CD14-positive monocyte (primary cell): ENCODE measurements around the gene KCNJ6. TPM values are rescaled to one million over a fixed set of nuclear protein-coding genes. Genes with fewer than 3 reads are reported as not detected.

Experiments used
- DNase-seq, 3 donors: peaks; one replicate each; pipeline ENCODE4 v3.0.0-alpha.2; 2011 to 2022
- H2AFZ ChIP-seq: 2 replicates; pipeline ENCODE4 v1.6.0; 2012; ENCODE audit warnings: mild to moderate bottlenecking, low read depth, low read length, inconsistent platforms; ENCODE audit not compliant: insufficient read depth, poor library complexity, severe bottlenecking
- H3K27ac ChIP-seq, 2 donors: 1 replicate in 1 of 2; 2 replicates in 1 of 2; pipeline ENCODE4 v1.5.1; 2012 to 2013; ENCODE audit warnings: low read length in 2 of 2, control low read depth in 1 of 2, inconsistent platforms in 1 of 2, low read depth in 1 of 2, mild to moderate bottlenecking in 1 of 2
- H3K27me3 ChIP-seq, 2 donors: one replicate each; pipeline versions ENCODE4 v1.6.0 to v1.6.1; 2011 to 2013; ENCODE audit warnings: low read length in 2 of 2; ENCODE audit not compliant: control insufficient read depth in 2 of 2, insufficient read depth in 2 of 2
- H3K36me3 ChIP-seq, 2 donors: replicated peaks in 1 of 2; 1 replicate in 1 of 2; 2 replicates in 1 of 2; pipeline versions ENCODE4 v1.5.1 to v1.6.1; 2012 to 2013; ENCODE audit warnings: low read length in 2 of 2, control low read depth in 1 of 2, inconsistent platforms in 1 of 2, mild to moderate bottlenecking in 1 of 2; ENCODE audit not compliant: insufficient read depth in 2 of 2, control insufficient read depth in 1 of 2
- H3K4me1 ChIP-seq, 2 donors: 1 replicate in 1 of 2; 2 replicates in 1 of 2; pipeline versions ENCODE4 v1.5.1 to v1.6.1; 2012 to 2013; ENCODE audit warnings: low read length in 2 of 2, control low read depth in 1 of 2, inconsistent platforms in 1 of 2, mild to moderate bottlenecking in 1 of 2, moderate library complexity in 1 of 2; ENCODE audit not compliant: insufficient read depth in 2 of 2, control insufficient read depth in 1 of 2
- H3K4me2 ChIP-seq: replicated peaks from 2 replicates; pipeline ENCODE3; 2012; ENCODE audit warnings: low read length, moderate library complexity, mild to moderate bottlenecking; ENCODE audit not compliant: poor library complexity, severe bottlenecking; ENCODE audit errors: extremely low read depth
- H3K4me3 ChIP-seq, 3 experiments: fragments of 200-600 bp in 1 of 3; sonication (generic) in 1 of 3; replicated peaks in 1 of 3; 1 replicate in 2 of 3; 2 replicates in 1 of 3; pipeline ENCODE4 v1.5.1; 2011 to 2013; ENCODE audit warnings: low read length in 3 of 3, mild to moderate bottlenecking in 3 of 3, control low read depth in 2 of 3, low read depth in 2 of 3, inconsistent platforms in 1 of 3, moderate library complexity in 1 of 3
- H3K79me2 ChIP-seq: 2 replicates; pipeline ENCODE4 v1.6.0; 2012; ENCODE audit warnings: mild to moderate bottlenecking, control low read depth, inconsistent platforms, low read length, moderate library complexity; ENCODE audit not compliant: insufficient read depth
- H3K9ac ChIP-seq: 2 replicates; pipeline ENCODE4 v1.6.0; 2017; ENCODE audit warnings: low read length, mild to moderate bottlenecking; ENCODE audit not compliant: insufficient read depth, poor library complexity, severe bottlenecking
- H3K9me3 ChIP-seq, 2 donors: replicated peaks in 1 of 2; 1 replicate in 1 of 2; 2 replicates in 1 of 2; pipeline versions ENCODE4 v1.5.1 to v1.6.1; 2012 to 2013; ENCODE audit warnings: low read length in 2 of 2, control low read depth in 1 of 2; ENCODE audit not compliant: control insufficient read depth in 1 of 2, insufficient read depth in 1 of 2
- H4K20me1 ChIP-seq: 2 replicates; pipeline ENCODE4 v1.6.0; 2012; ENCODE audit warnings: mild to moderate bottlenecking, low read length, control low read depth, moderate library complexity; ENCODE audit not compliant: insufficient read depth
- H3K27ac Mint-ChIP-seq, 7 donors: one replicate each; pipeline ENCODE4 v1.8.0; 2020; ENCODE audit warnings: mild to moderate bottlenecking in 7 of 7, mixed read lengths in 7 of 7, moderate library complexity in 6 of 7, inconsistent platforms in 2 of 7
- H3K27me3 Mint-ChIP-seq, 3 donors: one replicate each; pipeline ENCODE4 v1.8.0; 2021 to 2022; ENCODE audit warnings: low read depth in 3 of 3, mild to moderate bottlenecking in 3 of 3, mixed read lengths in 3 of 3, moderate library complexity in 3 of 3, inconsistent platforms in 1 of 3
- H3K36me3 Mint-ChIP-seq, 2 donors: one replicate each; pipeline ENCODE4 v1.8.0; 2020; ENCODE audit warnings: mixed read lengths in 2 of 2, inconsistent platforms in 1 of 2, mild to moderate bottlenecking in 1 of 2
- H3K4me1 Mint-ChIP-seq: one replicate; pipeline ENCODE4 v1.8.0; 2020; ENCODE audit warnings: mild to moderate bottlenecking, mixed read lengths
- H3K4me3 Mint-ChIP-seq, 2 donors: one replicate each; pipeline ENCODE4 v1.8.0; 2020; ENCODE audit warnings: mild to moderate bottlenecking in 2 of 2, mixed read lengths in 2 of 2, moderate library complexity in 1 of 2
- H3K9me3 Mint-ChIP-seq, 7 donors: one replicate each; pipeline ENCODE4 v1.8.0; 2020 to 2022; ENCODE audit warnings: mixed read lengths in 7 of 7, mild to moderate bottlenecking in 6 of 7, moderate library complexity in 6 of 7, inconsistent platforms in 2 of 7
- WGBS: methylation state at CpG from one replicate; pipeline ENCODE4 v1.1.5; 2013; ENCODE audit warnings: missing lambda C conversion rate; ENCODE audit not compliant: insufficient coverage; 5-methylcytosine and 5-hydroxymethylcytosine counted together
- intact Hi-C, 2 donors: fragments of 100-400 bp; cut with micrococcal nuclease; formaldehyde crosslinking; loops; one replicate each; pipeline versions ENCODE4 v1.15.0 to v1.15.1; 2023
- polyA plus RNA-seq, 3 donors: library from polyadenylated mRNA; depleted of rRNA in 1 of 3; unstranded in 2 of 3; stranded (reverse) in 1 of 3; fragments of 300-500 nt in 2 of 3; fragments of >200 nt in 1 of 3; fragmentation: Illumina TruSeq in 2 of 3; gene quantifications; 1 replicate in 2 of 3; 2 replicates in 1 of 3; pipeline ENCODE4 v1.2.3, GENCODE V29; 2012 to 2021
- TF ChIP-seq, protein P1 (sequence below): fragments of 200-600 bp; IDR thresholded peaks from one replicate; pipeline ENCODE4 v1.8.0; 2022; ENCODE audit warnings: antibody characterized with exemption, mild to moderate bottlenecking

Gene KCNJ6
- polyA plus RNA-seq, 3 donors = not detected

DNA sequence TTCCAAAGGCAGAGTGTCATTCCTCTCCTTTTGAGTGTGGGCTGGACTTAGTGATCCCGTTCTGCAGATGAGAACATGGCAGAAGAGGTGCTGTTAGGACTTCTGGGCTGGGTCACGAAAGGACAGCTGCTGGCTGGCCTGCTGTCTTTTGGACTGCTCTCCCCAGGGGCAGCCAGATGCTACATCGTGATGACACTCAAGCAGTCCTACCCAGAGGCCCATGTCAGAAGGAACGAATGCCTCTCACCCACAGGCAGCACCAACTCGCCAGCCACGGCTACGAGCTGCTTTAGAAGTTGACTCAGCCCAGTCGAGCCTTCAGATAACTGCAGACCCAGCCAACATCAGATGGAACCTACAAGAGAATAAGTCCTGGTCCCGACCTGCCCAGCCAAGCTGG, 156.5 kb downstream of the KCNJ6 start:
- no peak overlapping the region for H3K9ac ChIP-seq
- intact Hi-C loops = loop anchor here (2.0 to 5.0 kb wide), 3 partner anchors 157 to 598 kb away; partner anchors contain the start of gene KCNJ6 (in 2 of the 2)
- Mint-ChIP-seq H3K4me3 (no peak overlapping the region), H3K27me3 (peaks cover 0 to 6% (median 3%) of the 10 kb centered on the region in 3 donors), H3K4me1 (no peaks in the 10 kb centered on the region), H3K9me3 (no peaks in the 10 kb centered on the region), H3K27ac (no peak overlapping the region), H3K36me3 (no peaks in the 10 kb centered on the region)
- H4K20me1 ChIP-seq = no peaks in the 10 kb centered on the region
- no peaks in the 10 kb centered on the region for H3K27me3 ChIP-seq
- H3K4me2 ChIP-seq = no peak overlapping the region
- TF ChIP-seq, protein P1, sequence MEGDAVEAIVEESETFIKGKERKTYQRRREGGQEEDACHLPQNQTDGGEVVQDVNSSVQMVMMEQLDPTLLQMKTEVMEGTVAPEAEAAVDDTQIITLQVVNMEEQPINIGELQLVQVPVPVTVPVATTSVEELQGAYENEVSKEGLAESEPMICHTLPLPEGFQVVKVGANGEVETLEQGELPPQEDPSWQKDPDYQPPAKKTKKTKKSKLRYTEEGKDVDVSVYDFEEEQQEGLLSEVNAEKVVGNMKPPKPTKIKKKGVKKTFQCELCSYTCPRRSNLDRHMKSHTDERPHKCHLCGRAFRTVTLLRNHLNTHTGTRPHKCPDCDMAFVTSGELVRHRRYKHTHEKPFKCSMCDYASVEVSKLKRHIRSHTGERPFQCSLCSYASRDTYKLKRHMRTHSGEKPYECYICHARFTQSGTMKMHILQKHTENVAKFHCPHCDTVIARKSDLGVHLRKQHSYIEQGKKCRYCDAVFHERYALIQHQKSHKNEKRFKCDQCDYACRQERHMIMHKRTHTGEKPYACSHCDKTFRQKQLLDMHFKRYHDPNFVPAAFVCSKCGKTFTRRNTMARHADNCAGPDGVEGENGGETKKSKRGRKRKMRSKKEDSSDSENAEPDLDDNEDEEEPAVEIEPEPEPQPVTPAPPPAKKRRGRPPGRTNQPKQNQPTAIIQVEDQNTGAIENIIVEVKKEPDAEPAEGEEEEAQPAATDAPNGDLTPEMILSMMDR = no peak
- 78% methylated on average over 4 of the region's 9 CpGs for WGBS
- no peaks in the 10 kb centered on the region for H3K4me1 ChIP-seq
- H3K27ac ChIP-seq = no peak overlapping the region
- no peak overlapping the region for H3K4me3 ChIP-seq
- H3K9me3 ChIP-seq = no peaks in the 10 kb centered on the region
- H3K36me3 ChIP-seq = no peaks in the 10 kb centered on the region
- H2AFZ ChIP-seq = no peak overlapping the region
- no peaks in the 10 kb centered on the region for H3K79me2 ChIP-seq
- DNase-seq = no peak

DNA sequence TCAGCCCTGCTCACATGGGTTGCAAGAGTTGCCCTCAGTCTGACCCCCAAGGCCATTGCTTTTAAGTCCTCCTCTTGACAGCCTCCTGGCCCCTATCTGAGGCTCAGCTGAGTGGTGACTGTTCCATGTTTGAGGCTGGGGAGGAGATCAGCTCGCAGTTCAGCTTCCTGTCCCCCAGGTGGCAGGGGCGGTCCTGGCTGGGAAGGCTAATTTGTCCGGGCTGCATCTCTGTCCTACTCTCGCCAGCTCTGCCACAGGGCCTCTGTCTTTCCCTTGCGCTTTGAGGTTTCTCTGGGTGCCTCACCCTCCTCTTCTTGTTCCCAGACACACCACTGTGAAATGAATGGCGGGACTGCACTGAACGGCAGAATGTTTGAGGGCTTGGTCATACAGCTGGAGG, 157.3 kb downstream of the KCNJ6 start:
- no peaks in the 10 kb centered on the region for H3K79me2 ChIP-seq
- H3K4me2 ChIP-seq = no peak overlapping the region
- TF ChIP-seq, protein P1 = peak; percentile 71
- no peak overlapping the region for H3K4me3 ChIP-seq
- H3K36me3 Mint-ChIP-seq = no peaks in the 10 kb centered on the region
- H3K27ac ChIP-seq = no peak overlapping the region
- no peaks in the 10 kb centered on the region for H3K9me3 Mint-ChIP-seq
- no peak overlapping the region for H3K9ac ChIP-seq
- no peak overlapping the region for H3K27ac Mint-ChIP-seq
- intact Hi-C loops = loop anchor here (2.0 to 5.0 kb wide), 3 partner anchors 158 to 598 kb away; partner anchors contain the start of gene KCNJ6 (in 2 of the 2)
- H4K20me1 ChIP-seq = no peaks in the 10 kb centered on the region
- peaks cover 0 to 6% (median 3%) of the 10 kb centered on the region in 3 donors for H3K27me3 Mint-ChIP-seq
- no peaks in the 10 kb centered on the region for H3K4me1 Mint-ChIP-seq
- H3K4me1 ChIP-seq = no peaks in the 10 kb centered on the region
- H2AFZ ChIP-seq = no peak overlapping the region
- H3K27me3 ChIP-seq = no peaks in the 10 kb centered on the region
- no peaks in the 10 kb centered on the region for H3K36me3 ChIP-seq
- WGBS = 18% methylated on average over 2 of the region's 7 CpGs
- peak; percentile 15 to 41 (median 35) for DNase-seq
- H3K9me3 ChIP-seq = no peaks in the 10 kb centered on the region
- H3K4me3 Mint-ChIP-seq = no peak overlapping the region
